NCI-H187 treated with DMSO at 0.1 percent for 48 hours (cell line): ENCODE data around the gene SLC2A8.

Experiments used
- DNase-seq: peaks from one replicate; lab custom pipeline; 2025; lab: John Stamatoyannopoulos, UW

SLC2A8 gene, protein sequence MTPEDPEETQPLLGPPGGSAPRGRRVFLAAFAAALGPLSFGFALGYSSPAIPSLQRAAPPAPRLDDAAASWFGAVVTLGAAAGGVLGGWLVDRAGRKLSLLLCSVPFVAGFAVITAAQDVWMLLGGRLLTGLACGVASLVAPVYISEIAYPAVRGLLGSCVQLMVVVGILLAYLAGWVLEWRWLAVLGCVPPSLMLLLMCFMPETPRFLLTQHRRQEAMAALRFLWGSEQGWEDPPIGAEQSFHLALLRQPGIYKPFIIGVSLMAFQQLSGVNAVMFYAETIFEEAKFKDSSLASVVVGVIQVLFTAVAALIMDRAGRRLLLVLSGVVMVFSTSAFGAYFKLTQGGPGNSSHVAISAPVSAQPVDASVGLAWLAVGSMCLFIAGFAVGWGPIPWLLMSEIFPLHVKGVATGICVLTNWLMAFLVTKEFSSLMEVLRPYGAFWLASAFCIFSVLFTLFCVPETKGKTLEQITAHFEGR

DNA sequence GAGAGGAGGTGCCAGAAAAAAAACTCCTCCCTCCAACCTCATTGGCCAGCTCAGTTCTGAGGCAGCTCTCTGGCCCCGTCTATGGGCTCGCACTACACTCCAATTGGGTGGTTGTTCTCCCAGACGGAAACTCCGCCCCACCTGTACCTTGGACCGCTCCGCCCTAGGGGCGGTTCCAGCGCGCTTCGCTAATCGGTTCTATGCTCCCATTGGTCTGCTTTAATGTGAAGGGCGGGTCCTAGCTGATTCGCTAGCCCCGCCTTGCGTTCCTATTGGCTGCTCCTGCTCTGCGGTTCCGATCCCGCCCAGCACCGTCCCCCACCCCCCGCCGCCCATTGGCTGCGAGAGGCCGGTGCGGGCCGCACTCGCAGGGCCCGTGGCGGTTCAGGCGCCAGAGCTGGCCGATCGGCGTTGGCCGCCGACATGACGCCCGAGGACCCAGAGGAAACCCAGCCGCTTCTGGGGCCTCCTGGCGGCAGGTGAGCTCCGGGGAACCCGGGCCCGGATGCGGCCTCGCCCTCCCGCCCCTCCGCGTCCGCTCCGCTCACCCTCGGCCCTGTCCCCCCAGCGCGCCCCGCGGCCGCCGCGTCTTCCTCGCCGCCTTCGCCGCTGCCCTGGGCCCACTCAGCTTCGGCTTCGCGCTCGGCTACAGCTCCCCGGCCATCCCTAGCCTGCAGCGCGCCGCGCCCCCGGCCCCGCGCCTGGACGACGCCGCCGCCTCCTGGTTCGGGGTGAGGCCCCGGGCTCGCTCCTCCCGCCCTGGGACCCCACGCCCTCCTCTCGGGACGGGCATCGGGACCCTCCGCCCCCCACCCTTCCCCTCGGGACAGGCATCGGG, at the start of gene SLC2A8:
TSS of gene SLC2A8 (plus strand) at position 362 of the 838 bp plus-strand sequence. CDS start at position 424, 62 bp downstream.
- DNase-seq: peak; percentile 92

DNA sequence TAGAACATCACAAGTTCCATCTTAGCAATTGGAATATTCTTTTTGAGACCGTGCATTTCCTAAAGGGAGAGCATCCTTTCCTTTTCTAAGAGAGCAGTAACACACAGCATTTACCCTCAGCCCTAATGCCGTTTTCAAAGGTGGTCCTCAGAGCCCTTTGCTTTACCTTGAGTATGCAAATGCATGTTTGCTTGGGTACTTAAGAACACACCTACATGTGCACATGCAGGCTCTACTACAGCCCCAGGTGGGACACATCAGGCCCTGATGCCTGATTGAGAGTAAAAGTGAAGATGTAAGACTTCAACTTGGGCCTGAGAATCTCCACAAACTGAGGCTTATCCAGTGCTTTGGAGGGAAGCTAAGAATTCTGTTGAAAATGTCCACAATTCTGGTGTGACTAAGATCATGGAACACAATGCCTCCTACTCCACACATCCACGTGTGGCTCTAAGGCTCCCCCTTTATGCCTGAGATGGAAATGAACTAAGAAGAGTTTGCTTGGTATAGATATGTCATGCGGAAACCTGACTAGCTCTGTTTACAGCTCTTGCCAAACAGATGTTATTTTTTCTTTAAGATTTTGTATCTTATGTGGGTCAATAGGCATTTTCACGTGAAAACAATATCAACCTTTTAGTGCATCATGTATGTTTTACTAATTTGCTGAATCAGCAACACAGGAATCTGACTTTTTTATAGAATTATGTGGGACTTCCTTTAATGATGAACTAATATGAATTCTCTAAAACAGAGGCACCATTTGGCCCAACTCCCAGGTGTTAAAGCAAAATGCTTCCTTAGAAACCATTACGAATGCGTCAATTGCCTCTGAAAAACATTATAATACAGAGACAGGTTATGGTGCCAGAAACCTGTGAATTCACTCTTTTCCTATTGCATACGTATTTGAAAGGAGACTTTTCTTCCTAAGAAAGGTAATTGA, 48.9 kb upstream of the SLC2A8 start:
- no peak for DNase-seq

GRCh38 chr9:127349483-127350113, 47.4 kb upstream of the SLC2A8 start:
- DNase-seq: no peak

GRCh38 chr9:127351182-127352166, 45.5 kb upstream of the SLC2A8 start:
- DNase-seq: no peak

- DNase-seq: no peak
Measured at GRCh38 chr9:127353882-127354281, 43.1 kb upstream of the SLC2A8 start.

DNA sequence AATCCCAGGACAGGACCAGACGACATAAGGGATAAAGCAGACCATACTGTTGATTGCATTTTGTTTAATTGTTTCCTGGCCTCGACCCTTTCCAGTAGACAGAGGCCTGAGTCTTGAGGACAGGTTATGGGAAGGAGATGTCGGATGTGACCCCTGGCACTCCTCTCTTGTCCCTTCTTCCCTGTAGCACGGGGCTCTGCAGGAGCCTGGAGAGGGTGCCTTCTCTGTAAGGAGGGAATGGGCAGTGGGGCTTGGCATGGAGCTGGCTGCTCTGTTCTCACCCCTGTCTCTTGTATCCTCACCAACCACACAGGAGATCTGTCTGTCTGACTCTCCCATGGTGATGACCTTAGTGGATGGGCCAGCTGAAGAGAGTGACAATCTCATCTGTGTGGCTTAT, 40.1 kb upstream of the SLC2A8 start:
- no peak for DNase-seq

DNA sequence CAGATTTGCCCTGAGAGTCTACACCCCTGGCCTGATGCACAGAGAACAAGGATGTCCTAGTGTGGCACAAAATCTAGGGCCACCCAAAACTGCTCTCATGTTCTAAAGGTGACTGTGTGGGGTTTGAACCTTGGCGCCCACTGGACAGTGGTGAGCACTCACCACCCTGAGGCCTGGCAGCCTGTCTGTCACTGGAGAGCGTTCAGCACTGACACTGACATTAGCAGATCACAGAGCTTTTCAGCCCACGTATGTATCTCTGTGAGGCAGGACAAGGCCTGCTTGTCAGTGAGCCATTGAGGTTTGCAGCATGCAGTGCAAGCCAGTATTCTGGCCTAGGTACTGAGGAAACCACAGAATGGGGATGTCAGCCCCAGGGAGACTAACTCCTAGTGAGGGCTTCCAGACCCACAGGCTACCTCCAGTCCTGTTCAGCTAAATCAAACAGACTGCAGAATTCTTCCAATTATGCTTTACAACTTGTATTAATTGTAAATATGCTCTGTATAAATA, 38.9 kb upstream of the SLC2A8 start:
- no peak for DNase-seq

- no peak for DNase-seq
Measured at GRCh38 chr9:127358770-127359169, 38.2 kb upstream of the SLC2A8 start.

DNA sequence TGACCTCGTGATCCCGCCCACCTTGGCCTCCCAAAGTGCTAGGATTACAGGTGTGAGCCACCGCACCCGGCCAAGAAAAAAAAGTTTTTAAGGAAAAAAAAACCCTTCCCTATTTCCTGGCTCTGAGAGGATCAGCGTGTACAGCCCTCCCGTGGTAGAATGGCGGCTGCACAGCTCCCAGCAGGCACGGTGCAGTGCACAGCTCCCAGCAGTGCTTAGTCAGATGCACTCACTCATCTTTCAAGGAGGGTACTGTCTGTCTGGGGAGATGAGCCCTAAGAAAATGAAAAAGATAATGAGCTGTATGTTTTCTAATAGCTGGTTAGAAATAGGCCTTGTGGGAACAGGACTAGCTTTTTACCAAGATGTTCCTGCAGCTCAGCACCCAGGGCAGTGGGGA, 36.7 kb upstream of the SLC2A8 start:
- no peak for DNase-seq

DNA sequence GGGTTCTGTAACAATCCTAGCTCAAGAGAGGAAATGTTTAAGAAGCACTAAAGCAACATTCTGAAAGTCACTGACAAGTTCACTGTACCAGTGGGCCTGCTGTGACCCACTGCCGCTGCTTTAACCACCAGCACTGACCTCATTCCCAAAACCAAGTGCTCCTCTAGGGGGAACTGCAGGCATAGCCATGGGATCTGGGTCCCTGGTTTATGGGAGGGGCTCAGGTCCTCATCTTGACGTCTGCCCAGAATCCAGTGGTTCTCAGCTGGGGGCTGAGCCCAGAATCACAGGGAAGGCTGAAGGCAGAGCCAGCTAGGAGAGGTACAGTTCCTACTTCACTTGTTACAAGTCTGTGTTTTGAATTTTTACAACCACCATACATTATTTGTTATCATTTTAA, 36.1 kb upstream of the SLC2A8 start:
- no peak for DNase-seq

- DNase-seq: no peak
Measured at GRCh38 chr9:127361561-127361960, 35.4 kb upstream of the SLC2A8 start.

GRCh38 chr9:127362829-127363228, 34.1 kb upstream of the SLC2A8 start:
- no peak for DNase-seq

DNA sequence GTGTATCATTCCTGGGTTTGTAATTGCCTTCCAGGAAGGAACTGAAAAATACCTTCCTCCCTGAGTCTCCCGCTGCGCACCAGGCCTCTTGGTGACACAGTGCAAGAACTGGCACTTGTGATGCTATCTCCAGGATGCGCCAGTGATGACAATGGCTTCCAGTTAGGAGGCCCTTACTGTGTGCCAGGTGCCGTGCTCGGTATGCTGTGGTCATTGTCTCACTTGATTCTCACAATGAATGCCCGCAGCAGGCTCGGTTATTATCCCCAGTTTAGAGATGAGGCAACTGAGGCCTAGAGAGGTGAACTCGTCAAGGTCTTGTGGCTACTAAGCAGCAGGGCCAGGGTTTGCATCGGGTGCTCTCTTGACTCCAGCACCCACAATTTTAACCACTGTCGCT, 31.5 kb upstream of the SLC2A8 start:
- no peak for DNase-seq

GRCh38 chr9:127366594-127366993, 30.4 kb upstream of the SLC2A8 start:
- no peak for DNase-seq

- no peak for DNase-seq
Measured at GRCh38 chr9:127368852-127369402, 28.0 kb upstream of the SLC2A8 start.

DNA sequence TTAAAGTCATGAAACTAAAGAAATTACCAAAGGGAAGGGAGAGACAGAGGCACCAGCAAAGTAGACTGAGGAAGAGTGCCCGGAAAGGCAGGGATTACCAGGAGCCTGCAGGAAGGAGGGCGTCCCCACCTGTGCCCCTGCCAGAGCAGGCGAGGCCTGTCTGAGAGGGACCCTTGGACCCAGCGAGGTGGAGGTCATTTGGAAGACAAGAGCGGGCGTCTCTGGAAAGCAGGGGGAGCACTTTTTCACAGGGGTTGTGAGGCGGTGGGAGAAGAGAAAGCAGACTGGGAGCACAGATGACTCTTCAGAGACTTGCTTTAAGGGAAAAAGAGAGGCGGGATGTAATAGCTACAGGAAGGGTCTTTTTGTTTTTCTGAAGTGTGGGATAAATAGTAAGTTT, 27.5 kb upstream of the SLC2A8 start:
- no peak for DNase-seq

DNA sequence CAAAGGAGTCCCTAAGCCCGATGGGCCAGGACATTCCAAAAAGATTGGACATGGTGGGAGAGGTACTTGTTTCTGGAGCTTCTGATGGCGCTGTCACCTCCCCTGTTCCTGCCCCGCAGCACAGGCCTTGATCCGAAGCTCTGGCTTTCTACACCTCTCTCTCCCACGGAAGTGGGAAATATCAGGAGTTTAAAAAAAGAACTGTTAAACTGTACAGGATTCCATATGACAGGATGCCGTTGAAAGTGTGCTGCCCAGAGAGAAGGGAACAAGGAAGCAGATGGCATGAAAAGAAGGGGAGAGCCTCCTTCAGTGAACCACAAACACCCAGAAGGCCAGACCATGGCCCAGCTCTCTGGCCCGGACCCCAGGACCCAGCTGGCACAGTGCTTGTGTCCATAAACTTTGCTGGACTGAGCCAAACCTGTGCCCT, 26.8 kb upstream of the SLC2A8 start:
- no peak for DNase-seq

GRCh38 chr9:127370672-127371648, 26.0 kb upstream of the SLC2A8 start:
- no peak for DNase-seq
